Stimulated activated CD8-positive, alpha-beta memory T cell treated with anti-CD3 and anti-CD28 coated beads, Interleukin-12 subunit alpha, Interleukin-12 subunit beta, amount 100 ng/mL, for 1 hour (primary cell): ENCODE measurements around the gene GOLM1.

Experiments
- DNase-seq: peaks from one replicate; pipeline ENCODE4 v3.0.0-alpha.2; 2020; ENCODE audit warnings: low read depth

The GOLM1 gene

GRCh38 chr9:86045654-86046053 is 53.7 kb downstream of the GOLM1 start:
- no peak for DNase-seq

GRCh38 chr9:86043999-86044398 is 55.4 kb downstream of the GOLM1 start:
- no peak for DNase-seq

- no peak for DNase-seq
These were observed 55.8 kb downstream of the GOLM1 start for GRCh38 chr9:86043586-86043985.

- no peak for DNase-seq
These were observed 57.0 kb downstream of the GOLM1 start for GRCh38 chr9:86042199-86042978.

- DNase-seq = no peak
These were observed 58.0 kb downstream of the GOLM1 start for GRCh38 chr9:86041311-86041741.

- DNase-seq = no peak
These were observed 58.5 kb downstream of the GOLM1 start for GRCh38 chr9:86040861-86041155.

GRCh38 chr9:86039991-86040860 is 59.1 kb downstream of the GOLM1 start:
- DNase-seq = no peak

- no peak for DNase-seq
These were observed 62.8 kb downstream of the GOLM1 start for GRCh38 chr9:86036555-86036954.

- DNase-seq = no peak
These were observed 63.4 kb downstream of the GOLM1 start for GRCh38 chr9:86035827-86036440.

- DNase-seq = no peak
These were observed 64.3 kb downstream of the GOLM1 start for GRCh38 chr9:86034863-86035734.

- no peak for DNase-seq
These were observed 71.6 kb downstream of the GOLM1 start for GRCh38 chr9:86027767-86028166.

GRCh38 chr9:86022687-86023266 is 76.6 kb downstream of the GOLM1 start:
- peak; percentile 7 for DNase-seq

- no peak for DNase-seq
These were observed 78.2 kb downstream of the GOLM1 start for GRCh38 chr9:86021166-86021565.

- no peak for DNase-seq
These were observed 78.6 kb downstream of the GOLM1 start for GRCh38 chr9:86020731-86021130.

- DNase-seq = no peak
These were observed 90.2 kb downstream of the GOLM1 start for GRCh38 chr9:86009133-86009532.

- DNase-seq = no peak
These were observed 94.0 kb downstream of the GOLM1 start for GRCh38 chr9:86005253-86005775.

GRCh38 chr9:85995599-85995998 is 103.8 kb downstream of the GOLM1 start:
- no peak for DNase-seq

GRCh38 chr9:85995097-85995496 is 104.3 kb downstream of the GOLM1 start:
- no peak for DNase-seq

GRCh38 chr9:85994191-85994590 is 105.2 kb downstream of the GOLM1 start:
- DNase-seq = no peak

- DNase-seq = no peak
These were observed 112.1 kb downstream of the GOLM1 start for GRCh38 chr9:85987236-85987635.

GRCh38 chr9:85984457-85984856 is 114.9 kb downstream of the GOLM1 start:
- no peak for DNase-seq
